HepG2 (cell line): ENCODE results near the gene SKI. TPM values are rescaled to one million over a fixed set of nuclear protein-coding genes. Genes with fewer than 3 reads are reported as not detected.

Experiments
- ARID2 ChIP-seq: sonication (generic); formaldehyde crosslinking; IDR thresholded peaks from 2 replicates; pipeline ENCODE4 v1.8.1; 2022; ENCODE audit warnings: mild to moderate bottlenecking, missing genetic modification reagents, borderline replicate concordance
- ATAD3A ChIP-seq: sonication (generic); formaldehyde crosslinking; IDR thresholded peaks from 2 replicates; pipeline ENCODE4 v1.4.0; 2020; ENCODE audit warnings: missing genetic modification reagents
- CREB3 ChIP-seq: sonication (generic); formaldehyde crosslinking; IDR thresholded peaks from 2 replicates; pipeline ENCODE4 v1.5.0; 2020; ENCODE audit warnings: missing genetic modification reagents
- GPN1 ChIP-seq: sonication (generic); formaldehyde crosslinking; IDR thresholded peaks from 2 replicates; pipeline ENCODE4 v1.5.1; 2020; ENCODE audit warnings: missing genetic modification reagents, borderline replicate concordance
- HMGA1 ChIP-seq: sonication (generic); formaldehyde crosslinking; conservative IDR thresholded peaks from 2 replicates; pipeline ENCODE4 v1.4.0; 2020; ENCODE audit warnings: missing genetic modification reagents
- MAFF ChIP-seq: IDR thresholded peaks from 2 replicates; pipeline ENCODE4 v1.6.1; 2011; ENCODE audit warnings: low read depth, low read length, improper control_type of control experiment
- MEF2D ChIP-seq: sonication (generic); formaldehyde crosslinking; IDR thresholded peaks from 2 replicates; pipeline ENCODE4 v1.5.1; 2020; ENCODE audit warnings: mild to moderate bottlenecking, missing genetic modification reagents
- MYPOP ChIP-seq: sonication (generic); formaldehyde crosslinking; IDR thresholded peaks from 2 replicates; pipeline ENCODE4 v1.8.1; 2023; ENCODE audit warnings: mild to moderate bottlenecking, moderate library complexity, missing genetic modification reagents
- NFIC ChIP-seq: IDR thresholded peaks from 2 replicates; pipeline ENCODE4 v1.6.1; 2012; ENCODE audit warnings: mild to moderate bottlenecking, low read length, inconsistent platforms
- PRDM15 ChIP-seq: sonication (generic); formaldehyde crosslinking; IDR thresholded peaks from 2 replicates; pipeline ENCODE4 v1.4.0; 2020; ENCODE audit warnings: missing genetic modification reagents
- XRCC5 ChIP-seq: fragments of 200-400 bp; formaldehyde crosslinking; optimal IDR thresholded peaks from 2 replicates; pipeline ENCODE3; 2017; ENCODE audit warnings: mild to moderate bottlenecking, low read length
- ZBTB39 ChIP-seq: sonication (generic); formaldehyde crosslinking; IDR thresholded peaks from 2 replicates; pipeline ENCODE4 v1.5.0; 2020; ENCODE audit warnings: missing genetic modification reagents
- ZFAT ChIP-seq: sonication (generic); formaldehyde crosslinking; conservative IDR thresholded peaks from 2 replicates; pipeline ENCODE4 v1.8.1; 2023; ENCODE audit warnings: missing genetic modification reagents, inconsistent platforms
- ZNF234 ChIP-seq: sonication (generic); formaldehyde crosslinking; conservative IDR thresholded peaks from 2 replicates; pipeline ENCODE4 v1.5.1; 2020; ENCODE audit warnings: mild to moderate bottlenecking, missing genetic modification reagents
- ZNF563 ChIP-seq: sonication (generic); formaldehyde crosslinking; IDR thresholded peaks from 2 replicates; pipeline ENCODE4 v1.8.0; 2022; ENCODE audit warnings: mild to moderate bottlenecking, moderate library complexity, missing genetic modification reagents
- ZNF710 ChIP-seq: sonication (generic); formaldehyde crosslinking; IDR thresholded peaks from 2 replicates; pipeline ENCODE4 v1.5.0; 2020; ENCODE audit warnings: mild to moderate bottlenecking, missing genetic modification reagents, borderline replicate concordance
- polyA plus RNA-seq, 8 experiments: library from polyadenylated mRNA; depleted of rRNA in 3 of 8; stranded (reverse) in 7 of 8; unstranded in 1 of 8; fragments of >200 nt; fragmentation: Illumina TruSeq in 4 of 8; extraction: Trizol in 4 of 8; gene quantifications; 2 replicates each; pipeline versions ENCODE4 v1.2.1 to v1.2.3, GENCODE V29; 2011 to 2016; ENCODE audit warnings: low read depth in 4 of 8, missing spikeins in 1 of 8, mixed read lengths in 1 of 8; ENCODE audit not compliant: insufficient read depth in 1 of 8
- total RNA-seq, 5 experiments: library from RNA; depleted of rRNA; stranded (reverse); fragments of >200 nt; fragmentation: Illumina TruSeq; extraction: Trizol; gene quantifications; 2 replicates each; pipeline ENCODE4 v1.2.3, GENCODE V29; 2016; ENCODE audit warnings: low read depth in 1 of 5

Gene SKI
- total and polyA plus RNA-seq, 2 of the 13 experiments (the other 11 are each of a cell fraction or from before 2014, with no cell fraction given), result 4.7 to 6.9 TPM

- TF ChIP-seq NFIC (no peak), GPN1 (CRISPR knock-in tag) (no peak), ATAD3A (CRISPR knock-in tag) (no peak), MEF2D (CRISPR knock-in tag) (no peak), CREB3 (no peak), MYPOP (CRISPR knock-in tag) (no peak), ARID2 (CRISPR knock-in tag) (no peak), XRCC5 (peak; percentile 39), ZNF234 (CRISPR knock-in tag) (no peak), ZNF710 (CRISPR knock-in tag) (no peak), MAFF (no peak), HMGA1 (no peak), PRDM15 (CRISPR knock-in tag) (no peak), ZFAT (CRISPR knock-in tag) (no peak), ZBTB39 (CRISPR knock-in tag) (peak; percentile 22; the same call in 1 of the 2 replicates), ZNF563 (CRISPR knock-in tag) (no peak)
Measured at GRCh38 chr1:2270260-2271100, 42.4 kb downstream of the SKI start (continued).
